ENCODE measurements around the gene DSG4. TPM values are rescaled to one million over a fixed set of nuclear protein-coding genes. Genes with fewer than 3 reads are reported as not detected.
A peak's percentile ranks its signal among the peaks of the same experiment; 100 is the strongest.

The DSG4 gene
- total RNA-seq, 1 experiment from 2014 or later, result 0.07 TPM

DNA sequence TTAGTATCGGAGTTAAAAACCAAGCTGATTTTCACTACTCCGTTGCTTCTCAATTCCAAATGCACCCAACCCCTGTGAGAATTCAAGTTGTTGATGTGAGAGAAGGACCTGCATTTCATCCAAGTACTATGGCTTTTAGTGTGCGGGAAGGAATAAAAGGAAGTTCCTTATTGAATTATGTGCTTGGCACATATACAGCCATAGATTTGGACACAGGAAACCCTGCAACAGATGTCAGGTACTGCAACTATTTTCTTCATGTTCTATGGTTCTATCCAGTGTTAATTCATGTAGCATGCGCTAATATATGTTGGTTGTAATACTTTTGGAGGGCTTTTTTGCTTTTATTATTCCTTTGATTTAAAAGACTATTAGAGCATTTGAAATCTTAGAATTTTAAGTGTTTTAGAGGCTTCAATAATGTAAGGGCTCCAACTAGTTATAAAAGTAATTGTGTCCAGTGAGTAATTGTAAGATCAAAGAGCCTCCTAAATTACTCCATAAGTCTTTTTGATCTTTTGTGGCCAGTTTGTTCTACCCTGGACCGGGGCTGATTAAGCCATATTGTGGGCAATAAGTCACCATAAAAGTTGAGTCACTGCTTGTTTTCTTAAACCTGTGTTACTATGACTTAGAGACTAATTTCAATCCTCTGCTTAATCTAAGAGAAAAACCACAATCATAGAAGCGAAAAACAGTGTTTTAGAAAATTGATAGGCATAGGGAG lies 22.9 kb downstream of the DSG4 start (continued):
- TF ChIP-seq, protein P1, sequence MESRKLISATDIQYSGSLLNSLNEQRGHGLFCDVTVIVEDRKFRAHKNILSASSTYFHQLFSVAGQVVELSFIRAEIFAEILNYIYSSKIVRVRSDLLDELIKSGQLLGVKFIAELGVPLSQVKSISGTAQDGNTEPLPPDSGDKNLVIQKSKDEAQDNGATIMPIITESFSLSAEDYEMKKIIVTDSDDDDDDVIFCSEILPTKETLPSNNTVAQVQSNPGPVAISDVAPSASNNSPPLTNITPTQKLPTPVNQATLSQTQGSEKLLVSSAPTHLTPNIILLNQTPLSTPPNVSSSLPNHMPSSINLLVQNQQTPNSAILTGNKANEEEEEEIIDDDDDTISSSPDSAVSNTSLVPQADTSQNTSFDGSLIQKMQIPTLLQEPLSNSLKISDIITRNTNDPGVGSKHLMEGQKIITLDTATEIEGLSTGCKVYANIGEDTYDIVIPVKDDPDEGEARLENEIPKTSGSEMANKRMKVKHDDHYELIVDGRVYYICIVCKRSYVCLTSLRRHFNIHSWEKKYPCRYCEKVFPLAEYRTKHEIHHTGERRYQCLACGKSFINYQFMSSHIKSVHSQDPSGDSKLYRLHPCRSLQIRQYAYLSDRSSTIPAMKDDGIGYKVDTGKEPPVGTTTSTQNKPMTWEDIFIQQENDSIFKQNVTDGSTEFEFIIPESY (IDR thresholded peaks at IDR 0.05; ENCODE audit: extremely low read depth, insufficient replicate concordance, low read length), result no peak
- TF ChIP-seq, protein P2, sequence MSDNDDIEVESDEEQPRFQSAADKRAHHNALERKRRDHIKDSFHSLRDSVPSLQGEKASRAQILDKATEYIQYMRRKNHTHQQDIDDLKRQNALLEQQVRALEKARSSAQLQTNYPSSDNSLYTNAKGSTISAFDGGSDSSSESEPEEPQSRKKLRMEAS (IDR thresholded peaks at IDR 0.05), result peak; percentile 38
- no peak for TF ChIP-seq POLR2AphosphoS5 (IDR thresholded peaks at IDR 0.05; ENCODE audit: low read depth, low read length)

DNA sequence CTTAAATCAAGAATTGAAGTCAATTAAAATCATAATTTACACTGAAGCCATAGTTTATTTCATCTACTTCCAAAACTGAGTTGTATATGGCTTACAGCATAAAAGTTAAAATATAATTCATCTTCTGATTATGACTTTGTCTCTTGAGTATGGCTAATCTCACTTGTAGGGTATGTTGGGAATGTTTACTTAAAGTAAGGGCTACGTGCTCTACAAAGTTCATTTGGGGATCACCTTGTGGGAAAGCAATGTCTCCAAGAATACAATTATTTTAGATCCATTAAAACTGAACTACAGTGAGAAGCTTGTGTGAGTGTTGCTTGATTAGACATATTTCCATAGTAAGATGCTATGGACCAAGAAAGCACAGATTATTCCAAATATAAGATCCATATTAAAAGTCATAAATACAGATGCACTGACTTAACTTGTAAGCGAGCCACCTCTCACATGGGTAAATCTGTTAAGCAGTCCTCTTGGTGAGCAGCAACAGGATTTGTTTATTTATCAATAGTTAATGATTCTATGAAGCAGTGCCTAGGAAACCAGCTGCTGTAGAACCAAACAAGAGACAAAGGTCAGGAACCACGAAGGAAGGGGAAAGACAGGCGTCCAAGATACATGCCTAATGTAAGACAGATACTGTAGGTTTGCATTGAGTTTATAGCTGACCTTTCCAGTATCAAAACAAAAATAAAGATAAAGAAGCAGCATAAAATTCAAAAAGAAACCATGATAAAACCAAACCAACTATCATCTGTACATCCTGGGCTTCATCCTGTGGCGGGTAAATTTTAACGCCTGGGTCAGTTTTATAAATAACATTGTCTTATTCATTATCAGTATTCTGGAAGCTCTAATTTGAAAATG lies 24.8 kb downstream of the DSG4 start:
- no peak for DNase-seq (ENCODE audit: low read depth, low spot score)
- Histone ChIP-seq H3K4me3 (replicated peaks in 1 of 2; ENCODE audit: low read depth in 1 of 2, low read length in 2 of 2) (no peak overlapping the region), H3K9me3 (ENCODE audit: control insufficient read depth in 1 of 2, insufficient read depth in 1 of 2, low read depth in 1 of 2, low read length in 2 of 2) (no peaks in the 10 kb centered on the region), H4K20me1 (ENCODE audit: insufficient read depth) (no peaks in the 10 kb centered on the region), H3K9ac (ENCODE audit: low read length) (no peak overlapping the region), H3K27ac (ENCODE audit: low read depth, low read length) (no peak overlapping the region), H3K9me2 (ENCODE audit: insufficient read depth) (no peaks in the 10 kb centered on the region), H3K4me2 (ENCODE audit: low read length) (no peak overlapping the region), H3K79me2 (ENCODE audit: insufficient read depth, low read length) (no peaks in the 10 kb centered on the region), H3K36me3 (ENCODE audit: control insufficient read depth in 1 of 2, insufficient read depth in 2 of 2, low read length in 2 of 2) (no peaks in the 10 kb centered on the region), H3K27me3 (ENCODE audit: insufficient read depth, low read length) (no peaks in the 10 kb centered on the region), H3K4me1 (ENCODE audit: control insufficient read depth in 1 of 2, insufficient read depth in 2 of 2, low read length in 2 of 2) (peaks cover 47 to 51% of the 10 kb centered on the region in 2 experiments), H2AFZ (ENCODE audit: low read depth, low read length, poor library complexity, severe bottlenecking) (peak overlapping the region; percentile 42)
- CTCF ChIA-PET, result interaction anchor here (1.2 kb wide), 3 partner anchors 19 to 23 kb away, joined by 3 to 4 read pairs (median 4); no protein-coding TSS in a partner anchor
- no TSS peak for BruUV-seq (replicated peaks)
- POLR2A ChIA-PET, result no interaction called here
- intact Hi-C loops (cut with micrococcal nuclease), result no loop called here
- RAD21 ChIA-PET (ENCODE audit: low non-redundant PET in 1 of 2, low total read pairs in 2 of 2, uncharacterized antibody in 2 of 2, unreplicated experiment in 2 of 2), result no interaction called here
- ATAC-seq, result no peak
- TF ChIP-seq ELF1 (IDR thresholded peaks at IDR 0.05; ENCODE audit: borderline replicate concordance, low read depth) (no peak), ZFX (IDR thresholded peaks at IDR 0.05) (no peak), SP1 (IDR thresholded peaks at IDR 0.05; ENCODE audit: low read depth) (no peak), YY1 (IDR thresholded peaks at IDR 0.05; ENCODE audit: extremely low read depth, insufficient replicate concordance, low read depth, low read length) (no peak), SRF (IDR thresholded peaks at IDR 0.05; ENCODE audit: low read depth) (no peak), JUND (IDR thresholded peaks at IDR 0.05) (no peak), CBX3 (IDR thresholded peaks at IDR 0.05; ENCODE audit: low read depth) (no peak), RAD21 (IDR thresholded peaks at IDR 0.05; ENCODE audit: low read depth) (no peak), POLR2A (IDR thresholded peaks at IDR 0.05; ENCODE audit: borderline replicate concordance, extremely low read depth, insufficient read depth, insufficient read length) (no peak), EZH2phosphoT487 (IDR thresholded peaks at IDR 0.05; ENCODE audit: borderline replicate concordance) (no peak), EGR1 (IDR thresholded peaks at IDR 0.05; ENCODE audit: low read depth) (no peak), SIN3A (IDR thresholded peaks at IDR 0.05; ENCODE audit: low read depth) (no peak)
- TF ChIP-seq, protein P3, sequence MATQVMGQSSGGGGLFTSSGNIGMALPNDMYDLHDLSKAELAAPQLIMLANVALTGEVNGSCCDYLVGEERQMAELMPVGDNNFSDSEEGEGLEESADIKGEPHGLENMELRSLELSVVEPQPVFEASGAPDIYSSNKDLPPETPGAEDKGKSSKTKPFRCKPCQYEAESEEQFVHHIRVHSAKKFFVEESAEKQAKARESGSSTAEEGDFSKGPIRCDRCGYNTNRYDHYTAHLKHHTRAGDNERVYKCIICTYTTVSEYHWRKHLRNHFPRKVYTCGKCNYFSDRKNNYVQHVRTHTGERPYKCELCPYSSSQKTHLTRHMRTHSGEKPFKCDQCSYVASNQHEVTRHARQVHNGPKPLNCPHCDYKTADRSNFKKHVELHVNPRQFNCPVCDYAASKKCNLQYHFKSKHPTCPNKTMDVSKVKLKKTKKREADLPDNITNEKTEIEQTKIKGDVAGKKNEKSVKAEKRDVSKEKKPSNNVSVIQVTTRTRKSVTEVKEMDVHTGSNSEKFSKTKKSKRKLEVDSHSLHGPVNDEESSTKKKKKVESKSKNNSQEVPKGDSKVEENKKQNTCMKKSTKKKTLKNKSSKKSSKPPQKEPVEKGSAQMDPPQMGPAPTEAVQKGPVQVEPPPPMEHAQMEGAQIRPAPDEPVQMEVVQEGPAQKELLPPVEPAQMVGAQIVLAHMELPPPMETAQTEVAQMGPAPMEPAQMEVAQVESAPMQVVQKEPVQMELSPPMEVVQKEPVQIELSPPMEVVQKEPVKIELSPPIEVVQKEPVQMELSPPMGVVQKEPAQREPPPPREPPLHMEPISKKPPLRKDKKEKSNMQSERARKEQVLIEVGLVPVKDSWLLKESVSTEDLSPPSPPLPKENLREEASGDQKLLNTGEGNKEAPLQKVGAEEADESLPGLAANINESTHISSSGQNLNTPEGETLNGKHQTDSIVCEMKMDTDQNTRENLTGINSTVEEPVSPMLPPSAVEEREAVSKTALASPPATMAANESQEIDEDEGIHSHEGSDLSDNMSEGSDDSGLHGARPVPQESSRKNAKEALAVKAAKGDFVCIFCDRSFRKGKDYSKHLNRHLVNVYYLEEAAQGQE (IDR thresholded peaks at IDR 0.05; ENCODE audit: low read depth), result no peak
- TF ChIP-seq, protein P2 (IDR thresholded peaks at IDR 0.05), result no peak
